ENCODE data around the gene CDC42EP4.

The CDC42EP4 gene

GRCh38 chr17:73293031-73293430 lies 18.8 kb downstream of the CDC42EP4 start:
- H3K9ac ChIP-seq, result no peak overlapping the region
- H3K79me2 ChIP-seq, result peaks cover 68% of the 10 kb centered on the region
- no peak overlapping the region for H3K4me3 ChIP-seq (ENCODE audit: low read depth, low read length)
- no peaks in the 10 kb centered on the region for H3K27me3 ChIP-seq (ENCODE audit: control insufficient read depth, insufficient read depth, low read length)
- no peak for TF ChIP-seq CTCF (IDR thresholded peaks at IDR 0.05)
- H3K4me1 ChIP-seq, result peaks cover 36% of the 10 kb centered on the region
- H3K27ac ChIP-seq, result no peak overlapping the region
- no peak overlapping the region for H2AFZ ChIP-seq
- no peaks in the 10 kb centered on the region for H3K36me3 ChIP-seq (ENCODE audit: control insufficient read depth, insufficient read depth, low read length)
- no peaks in the 10 kb centered on the region for H3K9me3 ChIP-seq (ENCODE audit: control insufficient read depth, low read length)
- H3K4me2 ChIP-seq (ENCODE audit: low read length), result no peak overlapping the region

GRCh38 chr17:73292031-73292531 lies 19.7 kb downstream of the CDC42EP4 start:
- peaks cover 36% of the 10 kb centered on the region for H3K4me1 ChIP-seq
- no peak for TF ChIP-seq CTCF (IDR thresholded peaks at IDR 0.05)
- no peak overlapping the region for H3K9ac ChIP-seq
- H3K4me3 ChIP-seq (ENCODE audit: low read depth, low read length), result no peak overlapping the region
- H3K27ac ChIP-seq, result peak overlapping the region; percentile 45
- H3K79me2 ChIP-seq, result peaks cover 77% of the 10 kb centered on the region
- no peak overlapping the region for H2AFZ ChIP-seq
- no peaks in the 10 kb centered on the region for H3K27me3 ChIP-seq (ENCODE audit: control insufficient read depth, insufficient read depth, low read length)
- no peaks in the 10 kb centered on the region for H3K36me3 ChIP-seq (ENCODE audit: control insufficient read depth, insufficient read depth, low read length)
- H3K9me3 ChIP-seq (ENCODE audit: control insufficient read depth, low read length), result no peaks in the 10 kb centered on the region
- H3K4me2 ChIP-seq (ENCODE audit: low read length), result peak overlapping the region; percentile 39

- TF ChIP-seq CTCF (IDR thresholded peaks at IDR 0.05), result no peak
- Histone ChIP-seq H3K36me3 (ENCODE audit: control insufficient read depth, insufficient read depth, low read length) (no peaks in the 10 kb centered on the region), H3K9me3 (ENCODE audit: control insufficient read depth, low read length) (no peaks in the 10 kb centered on the region), H3K27me3 (ENCODE audit: control insufficient read depth, insufficient read depth, low read length) (no peaks in the 10 kb centered on the region), H2AFZ (no peak overlapping the region), H3K9ac (no peak overlapping the region), H3K4me1 (peaks cover 39% of the 10 kb centered on the region), H3K4me2 (ENCODE audit: low read length) (peak overlapping the region; percentile 39), H3K79me2 (peaks cover 79% of the 10 kb centered on the region), H3K27ac (peak overlapping the region; percentile 45), H3K4me3 (ENCODE audit: low read depth, low read length) (no peak overlapping the region)
Measured at GRCh38 chr17:73291260-73291801, 20.5 kb downstream of the CDC42EP4 start.

GRCh38 chr17:73290399-73291259 lies 21.2 kb downstream of the CDC42EP4 start:
- peak overlapping the region; percentile 77 for H3K27ac ChIP-seq
- TF ChIP-seq CTCF (IDR thresholded peaks at IDR 0.05), result no peak
- H2AFZ ChIP-seq, result no peak overlapping the region
- H3K9me3 ChIP-seq (ENCODE audit: control insufficient read depth, low read length), result no peaks in the 10 kb centered on the region
- H3K36me3 ChIP-seq (ENCODE audit: control insufficient read depth, insufficient read depth, low read length), result no peaks in the 10 kb centered on the region
- peaks cover 81% of the 10 kb centered on the region for H3K79me2 ChIP-seq
- no peak overlapping the region for H3K9ac ChIP-seq
- H3K4me3 ChIP-seq (ENCODE audit: low read depth, low read length), result no peak overlapping the region
- H3K4me2 ChIP-seq (ENCODE audit: low read length), result no peak overlapping the region
- no peaks in the 10 kb centered on the region for H3K27me3 ChIP-seq (ENCODE audit: control insufficient read depth, insufficient read depth, low read length)
- peaks cover 39% of the 10 kb centered on the region for H3K4me1 ChIP-seq
